Brain microvascular endothelial cell (primary cell): ENCODE data around the gene CASP3.
"Not testable (repeated sequence)": the region's sequence is repeated elsewhere in the genome, so short reads cannot be mapped to it uniquely, and the experiment has no call there.

Experiments
- DNase-seq: peaks from one replicate; pipeline ENCODE4 v3.0.0-alpha.2; 2020
- H3K27ac ChIP-seq: fragments of 250-450 bp; sonication (Bioruptor Pico); 2 replicates; pipeline ENCODE4 v1.5.1; 2020; ENCODE audit warnings: mild to moderate bottlenecking, moderate library complexity
- H3K27me3 ChIP-seq: fragments of 250-450 bp; sonication (Bioruptor Pico); replicated peaks from 2 replicates; pipeline ENCODE4 v1.5.1; 2020; ENCODE audit warnings: mild to moderate bottlenecking
- H3K36me3 ChIP-seq: fragments of 250-450 bp; sonication (Bioruptor Pico); replicated peaks from 2 replicates; pipeline ENCODE4 v1.5.1; 2020; ENCODE audit warnings: mild to moderate bottlenecking
- H3K4me3 ChIP-seq: 2 replicates; pipeline ENCODE4 v1.5.1; 2011; ENCODE audit warnings: low read depth, mild to moderate bottlenecking, control low read depth, low read length, moderate library complexity
- in situ Hi-C: cut with HindIII; loops from 2 replicates; pipeline ENCODE4 v1.10.0; 2017; ENCODE audit warnings: low sequenced_read_pairs, low pct_ligation_motif_present
- TF ChIP-seq, protein P1 (sequence below): IDR thresholded peaks from 2 replicates; pipeline ENCODE4 v1.5.1; 2011; ENCODE audit warnings: low read depth, mild to moderate bottlenecking, moderate library complexity, low read length, control low read depth, inconsistent platforms; ENCODE audit errors: missing control alignments

Gene CASP3

DNA sequence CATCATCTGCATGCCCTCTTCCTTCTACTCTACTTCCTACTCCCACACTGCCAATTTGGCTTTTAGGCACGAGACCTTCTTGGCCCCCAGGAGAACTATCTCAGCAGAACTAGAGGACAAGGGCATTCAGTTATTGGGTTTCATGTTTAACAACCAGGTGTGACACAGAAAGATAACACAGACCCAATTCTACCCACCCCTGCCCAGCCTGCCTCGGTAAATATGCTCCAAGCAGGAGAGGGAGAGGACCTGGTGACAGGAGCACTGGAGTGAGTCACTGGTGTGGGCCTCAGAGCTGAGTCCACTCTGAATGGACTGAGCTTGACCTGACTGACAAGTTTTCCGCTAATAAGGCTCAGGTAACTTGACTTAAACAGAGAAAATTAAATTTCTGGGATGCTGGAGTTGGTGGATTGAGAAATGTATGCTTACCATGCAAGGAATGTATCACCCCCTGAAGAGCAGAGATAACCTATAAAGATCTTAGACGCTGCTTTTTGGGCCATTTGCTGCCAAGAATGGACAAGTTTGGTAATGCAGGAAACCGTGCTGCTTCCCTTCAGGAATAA lies 52.5 kb downstream of the CASP3 start:
- Histone ChIP-seq H3K36me3 (no peaks in the 10 kb centered on the region), H3K4me3 (no peak overlapping the region), H3K27me3 (no peaks in the 10 kb centered on the region), H3K27ac (no peak overlapping the region)
- TF ChIP-seq, protein P1, sequence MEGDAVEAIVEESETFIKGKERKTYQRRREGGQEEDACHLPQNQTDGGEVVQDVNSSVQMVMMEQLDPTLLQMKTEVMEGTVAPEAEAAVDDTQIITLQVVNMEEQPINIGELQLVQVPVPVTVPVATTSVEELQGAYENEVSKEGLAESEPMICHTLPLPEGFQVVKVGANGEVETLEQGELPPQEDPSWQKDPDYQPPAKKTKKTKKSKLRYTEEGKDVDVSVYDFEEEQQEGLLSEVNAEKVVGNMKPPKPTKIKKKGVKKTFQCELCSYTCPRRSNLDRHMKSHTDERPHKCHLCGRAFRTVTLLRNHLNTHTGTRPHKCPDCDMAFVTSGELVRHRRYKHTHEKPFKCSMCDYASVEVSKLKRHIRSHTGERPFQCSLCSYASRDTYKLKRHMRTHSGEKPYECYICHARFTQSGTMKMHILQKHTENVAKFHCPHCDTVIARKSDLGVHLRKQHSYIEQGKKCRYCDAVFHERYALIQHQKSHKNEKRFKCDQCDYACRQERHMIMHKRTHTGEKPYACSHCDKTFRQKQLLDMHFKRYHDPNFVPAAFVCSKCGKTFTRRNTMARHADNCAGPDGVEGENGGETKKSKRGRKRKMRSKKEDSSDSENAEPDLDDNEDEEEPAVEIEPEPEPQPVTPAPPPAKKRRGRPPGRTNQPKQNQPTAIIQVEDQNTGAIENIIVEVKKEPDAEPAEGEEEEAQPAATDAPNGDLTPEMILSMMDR, result no peak
- DNase-seq, result no peak
- in situ Hi-C loops, result no loop called here

DNA sequence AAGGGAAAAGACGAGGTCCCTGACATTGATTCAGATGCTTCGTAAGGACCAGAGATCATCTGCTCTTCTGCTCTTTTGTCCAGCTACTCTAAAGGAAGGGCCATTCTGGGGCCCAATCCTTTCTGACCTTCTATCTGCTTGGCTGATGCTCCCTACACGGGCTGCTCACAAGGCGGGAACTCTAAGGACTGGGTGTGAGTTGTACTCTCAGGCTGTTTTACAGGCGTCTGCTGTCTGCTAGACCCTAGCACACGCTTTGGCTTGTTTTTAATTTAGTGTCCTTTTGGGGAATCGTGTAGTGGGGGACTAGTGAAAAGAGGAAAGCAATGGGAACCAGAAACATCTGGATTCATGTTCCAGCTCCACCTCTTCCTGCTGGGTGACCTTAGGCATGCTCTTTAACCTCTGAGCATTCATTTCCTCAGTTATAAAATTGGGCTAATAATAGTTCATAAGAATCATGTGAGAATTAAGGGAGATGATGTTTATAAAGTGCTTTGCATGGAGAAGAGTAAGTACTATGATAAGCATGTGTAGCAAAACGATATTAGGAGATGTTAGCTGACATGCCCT lies 53.1 kb downstream of the CASP3 start:
- H3K27me3 ChIP-seq, result no peaks in the 10 kb centered on the region
- in situ Hi-C loops, result no loop called here

DNA sequence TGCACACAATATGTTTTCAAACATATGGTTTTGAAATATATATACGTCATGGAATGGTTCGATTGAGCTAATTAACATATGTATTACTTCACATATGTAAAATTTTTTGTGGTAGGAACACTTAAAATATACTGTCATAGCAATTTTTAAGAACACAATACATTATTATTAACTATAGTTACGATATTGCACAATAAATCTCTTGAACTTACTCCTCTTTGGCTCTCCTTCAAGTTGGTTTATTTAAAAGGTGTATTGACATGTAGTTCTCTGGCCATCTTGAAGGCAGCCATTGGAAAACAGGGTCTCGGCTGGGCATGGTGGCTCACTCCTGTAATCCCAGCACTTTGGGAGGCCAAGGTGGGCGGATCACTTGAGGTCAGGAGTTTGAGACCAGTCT lies 53.8 kb downstream of the CASP3 start:
- Histone ChIP-seq H3K4me3 (no peak overlapping the region), H3K27ac (no peak overlapping the region), H3K36me3 (no peaks in the 10 kb centered on the region), H3K27me3 (no peaks in the 10 kb centered on the region)
- TF ChIP-seq, protein P1, result no peak
- in situ Hi-C loops, result no loop called here
- DNase-seq, result no peak

More for the DNA sequence above, 53.1 kb downstream of the CASP3 start:
- no peaks in the 10 kb centered on the region for H3K36me3 ChIP-seq
- H3K27ac ChIP-seq, result no peak overlapping the region
- TF ChIP-seq, protein P1, result no peak
- DNase-seq, result no peak
- H3K4me3 ChIP-seq, result no peak overlapping the region

DNA sequence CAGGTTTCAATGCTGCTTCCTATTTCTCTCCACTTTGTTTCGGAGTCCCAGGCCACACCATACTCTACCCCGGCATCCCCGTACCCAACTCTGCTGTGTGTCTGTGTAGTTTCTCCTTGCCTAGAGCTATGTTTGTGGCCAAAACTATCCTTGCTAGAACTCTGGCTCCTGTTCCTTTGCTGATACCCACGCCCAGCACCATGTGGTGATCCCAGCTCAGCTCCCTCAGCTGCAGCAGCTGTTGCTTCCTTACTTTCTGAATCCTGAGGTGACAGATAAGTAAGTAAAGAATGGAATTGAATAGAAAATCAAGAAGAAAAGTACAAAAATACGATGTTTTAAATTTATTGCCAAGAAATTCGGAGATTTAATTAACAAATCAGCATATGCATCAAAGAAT lies 55.8 kb downstream of the CASP3 start:
- in situ Hi-C loops, result no loop called here

DNA sequence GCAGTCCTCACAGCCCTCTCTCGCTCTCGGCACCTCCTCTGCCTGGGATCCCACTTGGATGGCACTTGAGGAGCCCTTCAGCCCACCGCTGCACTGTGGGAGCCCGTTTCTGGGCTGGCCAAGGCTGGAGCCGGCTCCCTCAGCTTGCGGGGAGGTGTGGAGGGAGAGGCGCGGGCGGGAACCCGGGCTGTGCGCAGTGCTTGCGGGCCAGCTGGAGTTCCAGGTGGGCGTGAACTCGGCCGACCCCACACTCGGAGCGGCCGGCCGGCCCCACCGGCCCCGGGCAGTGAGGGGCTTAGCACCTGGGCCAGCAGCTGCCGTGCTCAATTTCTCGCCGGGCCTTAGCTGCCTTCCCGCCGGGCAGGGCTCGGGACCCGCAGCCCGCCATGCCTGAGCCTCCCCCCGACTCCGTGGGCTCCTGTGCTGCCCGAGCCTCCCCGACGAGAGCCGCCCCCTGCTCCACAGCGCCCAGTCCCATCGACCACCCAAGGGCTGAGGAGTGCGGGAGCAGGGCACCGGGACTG lies 57.4 kb downstream of the CASP3 start:
- in situ Hi-C loops, H3K27me3 ChIP-seq, H3K36me3 ChIP-seq, DNase-seq, H3K27ac ChIP-seq, H3K4me3 ChIP-seq: not testable (repeated sequence)

More for the DNA sequence above, 55.8 kb downstream of the CASP3 start:
- Histone ChIP-seq H3K4me3 (no peak overlapping the region), H3K27me3 (no peaks in the 10 kb centered on the region), H3K36me3 (no peaks in the 10 kb centered on the region), H3K27ac (no peak overlapping the region)
- DNase-seq, result no peak
- TF ChIP-seq, protein P1, result no peak

DNA sequence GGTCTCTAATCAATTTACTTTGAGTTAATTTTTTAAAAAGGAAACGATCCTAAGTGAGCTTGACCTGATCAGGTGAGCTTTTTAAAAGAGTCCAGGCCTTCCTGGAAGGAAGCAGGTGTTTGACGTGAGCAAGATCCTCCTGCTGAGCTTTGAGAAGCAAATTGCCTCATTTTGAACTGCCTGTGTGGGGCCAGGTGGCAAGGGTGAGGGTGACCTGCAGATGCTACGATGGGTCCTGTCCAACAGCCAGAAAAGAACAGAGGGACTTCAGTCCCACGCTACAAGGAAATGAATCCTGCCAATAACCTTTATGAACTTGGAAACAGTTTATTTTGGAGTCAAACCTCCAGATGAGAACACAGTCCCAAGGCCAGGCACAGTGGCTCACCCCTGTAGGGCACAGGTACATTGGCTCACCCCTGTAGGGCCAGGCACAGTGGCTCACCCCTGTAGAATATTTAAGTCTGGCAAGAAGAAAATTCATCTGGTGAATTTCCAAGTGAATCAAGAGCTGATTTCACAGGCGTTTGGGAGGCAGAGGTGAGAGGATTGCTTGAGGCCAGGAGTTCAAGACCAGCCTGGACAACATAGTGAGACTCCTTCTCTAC lies 58.1 kb downstream of the CASP3 start:
- no peak for DNase-seq
- no peak overlapping the region for H3K4me3 ChIP-seq
- no peak overlapping the region for H3K27ac ChIP-seq
- H3K27me3 ChIP-seq, result no peaks in the 10 kb centered on the region
- H3K36me3 ChIP-seq, result no peaks in the 10 kb centered on the region
- in situ Hi-C loops, result no loop called here
- TF ChIP-seq, protein P1, result no peak
